ENCODE measurements around the gene ATP8B3.
"Not testable (repeated sequence)": the region's sequence is repeated elsewhere in the genome, so short reads cannot be mapped to it uniquely, and the experiment has no call there.

Gene ATP8B3

GRCh38 chr19:1769645-1769985 lies 42.5 kb downstream of the ATP8B3 start:
- DNase-seq (ENCODE audit: low read depth, low spot score), result no peak

- DNase-seq (ENCODE audit: low read depth, low spot score), result no peak
These were observed 43.0 kb downstream of the ATP8B3 start for GRCh38 chr19:1768918-1769644.

DNA sequence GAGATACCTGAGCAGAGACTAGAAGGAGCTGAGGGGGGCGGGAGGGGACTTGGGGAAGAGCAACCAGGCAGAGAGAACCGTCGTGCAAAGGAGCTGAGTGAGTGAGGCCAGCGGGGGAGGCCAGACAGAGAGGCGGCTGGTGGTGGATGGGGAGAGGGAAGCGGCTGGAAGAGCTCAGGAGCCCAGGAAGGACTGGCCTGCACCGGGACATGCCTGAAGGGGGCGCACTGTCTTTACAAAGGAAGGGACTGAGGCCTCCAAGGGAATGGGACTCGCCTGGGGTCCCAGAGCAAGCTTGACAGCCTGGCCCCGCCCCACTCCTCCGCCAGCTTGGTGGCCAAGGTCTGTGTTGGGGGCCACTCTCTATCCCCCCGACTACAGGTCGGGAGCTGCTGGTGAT lies 43.8 kb downstream of the ATP8B3 start:
- DNase-seq (ENCODE audit: low read depth, low spot score), result no peak

DNA sequence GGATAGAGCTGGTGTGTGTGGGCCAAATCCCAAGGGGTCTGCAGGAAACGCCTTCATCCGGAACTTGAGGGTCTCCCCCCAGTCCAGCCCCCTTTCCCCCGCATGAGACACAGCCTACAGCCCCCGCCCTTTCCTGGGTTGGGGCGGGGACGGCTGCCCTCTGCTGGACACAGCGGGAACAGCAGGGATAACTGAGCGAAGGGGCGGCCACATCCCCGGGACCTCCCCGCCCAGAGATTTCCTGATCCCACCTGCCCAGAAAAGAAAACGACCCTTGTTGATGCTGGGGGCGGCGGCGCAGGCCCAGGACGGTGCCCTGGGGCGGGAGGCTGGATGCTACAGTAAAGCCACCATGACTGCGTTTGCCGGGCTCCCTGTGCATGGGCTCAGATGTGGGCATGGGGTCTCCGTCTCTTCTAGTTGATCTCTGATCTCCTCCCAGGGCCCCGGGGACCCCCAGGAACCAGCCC lies 44.6 kb downstream of the ATP8B3 start:
- peak; percentile 34 for DNase-seq (ENCODE audit: low read depth, low spot score)

DNA sequence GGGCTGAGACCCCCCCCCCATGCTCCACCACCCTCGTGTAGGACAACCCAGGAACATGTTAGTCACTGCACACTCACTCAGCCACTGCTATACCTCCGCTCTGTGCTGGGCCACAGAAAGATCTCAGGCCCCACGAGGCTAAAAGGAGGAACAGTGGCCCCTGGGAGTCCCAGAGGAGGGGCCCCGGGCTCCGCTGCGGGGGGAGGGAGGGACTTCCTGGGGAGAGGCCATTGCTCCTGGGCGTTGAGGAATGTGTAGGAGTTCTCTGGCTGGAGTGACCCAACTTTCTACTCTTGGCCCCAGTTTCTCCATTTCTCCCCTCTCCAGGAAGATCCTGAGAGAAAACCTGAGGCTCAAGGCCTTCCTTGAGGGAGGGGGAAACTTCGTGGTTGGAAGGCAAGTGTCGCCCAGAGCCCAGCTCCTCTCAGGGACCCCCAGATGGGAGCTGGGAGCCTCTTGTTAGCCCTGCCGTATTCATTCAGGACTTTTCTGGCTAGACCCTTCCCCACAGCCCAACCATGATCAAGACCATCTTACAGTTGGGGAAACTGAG lies 45.2 kb downstream of the ATP8B3 start:
- no peak for DNase-seq (ENCODE audit: low read depth, low spot score)

- no peak for DNase-seq (ENCODE audit: low read depth, low spot score)
These were observed 45.9 kb downstream of the ATP8B3 start for GRCh38 chr19:1765904-1766799.

DNA sequence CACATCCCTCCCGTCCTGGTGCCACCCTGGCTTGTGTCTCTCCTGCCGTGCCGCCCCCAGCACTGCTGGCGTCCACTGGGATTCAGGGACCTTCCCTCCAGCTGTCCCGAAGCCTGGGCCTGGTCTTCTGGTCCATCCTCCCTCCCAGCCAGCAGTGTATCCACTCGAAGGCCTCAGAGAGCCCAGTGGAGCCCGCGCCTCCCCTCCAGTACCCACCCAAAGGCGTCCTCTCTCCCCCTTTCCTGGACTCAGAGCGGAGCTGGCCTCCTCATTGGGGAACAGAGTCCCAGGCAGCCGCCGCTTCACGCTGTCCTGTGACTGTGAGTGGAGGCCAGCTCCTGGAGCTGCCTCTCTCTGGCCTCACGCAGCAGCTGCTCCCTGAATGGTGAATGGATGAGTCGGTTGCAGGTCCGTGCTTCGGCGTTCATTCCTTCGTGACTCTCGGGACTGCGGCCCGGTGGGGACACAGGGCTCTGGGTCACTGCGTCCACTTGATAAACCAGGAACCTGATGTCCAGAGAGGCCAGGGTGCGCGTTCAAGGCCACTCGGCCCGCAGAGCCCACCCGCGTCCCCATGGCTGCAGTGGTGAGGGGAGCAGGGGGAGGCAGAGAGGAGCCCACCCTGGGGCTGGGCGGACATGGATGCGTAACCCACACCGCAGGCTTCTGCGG lies 46.7 kb downstream of the ATP8B3 start:
- DNase-seq (ENCODE audit: low read depth, low spot score), result no peak

- DNase-seq (ENCODE audit: low read depth, low spot score), result no peak
These were observed 47.3 kb downstream of the ATP8B3 start for GRCh38 chr19:1764729-1765128.

DNA sequence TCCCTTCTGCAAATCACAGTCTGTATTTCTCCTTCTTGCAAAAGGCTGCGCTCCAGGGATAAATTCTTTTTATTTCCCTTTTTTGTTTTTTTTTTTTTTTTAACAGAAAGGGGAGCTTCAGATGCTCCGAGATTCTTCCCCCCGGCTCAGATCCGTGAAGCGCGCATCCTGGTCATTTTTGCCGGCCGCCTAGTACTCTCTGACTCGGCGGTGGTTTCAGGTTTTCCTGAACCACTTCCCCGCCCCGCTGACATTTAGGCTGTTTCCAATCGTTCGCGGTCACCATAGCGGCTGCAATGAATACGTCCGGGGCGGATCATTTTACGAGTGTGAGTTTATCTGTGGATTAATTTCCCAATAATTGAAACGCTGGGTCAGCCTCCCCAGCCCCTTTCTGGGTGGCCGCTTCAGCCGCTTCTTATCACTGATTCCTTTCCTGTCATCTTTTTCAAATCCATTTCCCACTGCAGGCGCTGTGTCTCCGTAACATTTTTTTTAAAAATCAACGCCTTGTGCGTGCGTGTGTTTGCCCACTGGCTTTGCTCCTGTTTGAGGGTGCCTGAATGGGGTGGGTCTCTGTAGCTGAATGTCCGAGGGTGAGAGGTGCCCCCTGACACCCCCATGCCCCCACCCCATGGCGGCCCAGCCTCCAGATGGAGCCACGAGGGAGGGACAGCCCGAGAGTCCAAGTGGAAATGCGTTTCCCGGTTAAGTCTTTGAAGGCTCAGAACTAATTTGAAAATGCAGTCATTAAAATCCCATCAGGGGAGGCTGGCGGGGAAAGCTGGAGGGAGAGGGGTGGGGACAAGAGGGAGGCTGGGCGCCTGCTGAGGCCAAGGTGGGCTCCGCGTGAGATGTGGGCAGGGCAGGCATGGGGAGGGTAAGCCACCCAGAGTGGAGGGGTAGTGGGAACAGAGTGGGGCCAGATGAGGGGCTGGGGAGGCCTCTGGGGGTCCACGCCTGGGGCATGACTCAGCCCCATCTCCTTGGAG lies 48.1 kb downstream of the ATP8B3 start:
- DNase-seq (ENCODE audit: low read depth, low spot score), result no peak

GRCh38 chr19:1762243-1763117 lies 49.6 kb downstream of the ATP8B3 start:
- DNase-seq (ENCODE audit: low read depth, low spot score), result no peak

GRCh38 chr19:1761528-1762242 lies 50.4 kb downstream of the ATP8B3 start:
- DNase-seq (ENCODE audit: low read depth, low spot score), result no peak

GRCh38 chr19:1760786-1761527 lies 51.1 kb downstream of the ATP8B3 start:
- not testable (repeated sequence) for DNase-seq (ENCODE audit: low read depth, low spot score)

GRCh38 chr19:1760020-1760419 lies 52.1 kb downstream of the ATP8B3 start:
- no peak for DNase-seq (ENCODE audit: low read depth, low spot score)

DNA sequence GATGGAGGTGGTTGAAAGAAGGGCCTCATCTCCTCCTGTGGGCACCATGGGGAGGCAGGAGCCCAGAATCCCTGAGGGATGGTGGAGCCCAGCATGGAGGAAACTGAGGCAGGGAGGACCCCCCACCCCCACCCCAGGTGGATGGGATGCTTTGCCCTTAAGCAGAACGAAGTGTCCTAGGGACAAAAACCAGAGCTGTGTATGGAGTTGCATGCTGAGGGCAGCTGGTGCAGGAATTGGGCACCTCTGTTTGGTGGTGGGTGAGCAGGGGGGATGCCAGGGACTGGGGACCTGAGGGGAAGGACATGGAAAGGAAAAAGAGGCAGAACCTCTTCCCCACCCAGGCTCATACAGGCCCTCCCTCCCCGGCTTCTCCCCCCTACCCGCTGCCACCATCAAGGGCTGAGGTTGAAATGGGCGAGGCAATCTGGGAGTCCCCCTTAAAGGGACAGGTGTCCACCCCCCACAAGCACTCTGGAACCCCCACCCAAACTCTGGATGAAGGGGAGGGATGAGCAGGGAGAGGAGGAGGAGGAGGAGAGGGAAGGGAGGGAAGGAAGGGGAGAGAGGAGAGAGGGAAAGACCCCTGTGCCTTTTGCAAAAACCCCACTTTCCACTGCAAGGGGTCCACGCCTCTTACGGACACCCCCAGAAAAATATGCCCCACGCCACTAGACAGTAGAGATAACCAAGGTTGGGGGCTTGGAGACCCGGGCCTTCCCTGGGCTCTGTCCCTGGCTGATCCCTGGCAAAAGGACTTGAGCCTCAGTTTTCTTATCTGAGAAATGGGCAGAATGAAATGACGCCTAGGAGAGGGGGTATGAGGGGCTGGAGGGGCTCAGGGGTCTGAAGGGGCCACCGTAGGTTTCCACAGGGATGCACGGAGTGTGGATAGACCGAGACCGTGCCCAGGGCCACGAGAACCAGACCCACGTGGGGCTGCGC lies 52.8 kb downstream of the ATP8B3 start:
- no peak for DNase-seq (ENCODE audit: low read depth, low spot score)

- DNase-seq (ENCODE audit: low read depth, low spot score), result no peak
These were observed 53.9 kb downstream of the ATP8B3 start for GRCh38 chr19:1758231-1758577.

- no peak for DNase-seq (ENCODE audit: low read depth, low spot score)
These were observed 54.4 kb downstream of the ATP8B3 start for GRCh38 chr19:1757468-1758230.
